AG09309 (cell line): ENCODE data around the gene MAS1.
A peak's percentile ranks its signal among the peaks of the same experiment; 100 is the strongest.

Experiments
- DNase-seq: peaks from one replicate; pipeline ENCODE4 v3.0.0-alpha.2; 2010; ENCODE audit warnings: low read depth
- H3K4me3 ChIP-seq: 2 replicates; pipeline ENCODE4 v1.5.1; 2011; ENCODE audit warnings: mild to moderate bottlenecking, low read depth, low read length, moderate library complexity; ENCODE audit not compliant: control insufficient read depth
- TF ChIP-seq, protein P1 (sequence below): IDR thresholded peaks from 2 replicates; pipeline ENCODE4 v1.5.1; 2011; ENCODE audit warnings: mild to moderate bottlenecking, low read depth, low read length, inconsistent platforms; ENCODE audit not compliant: insufficient read depth, control insufficient read depth; ENCODE audit errors: missing control alignments

The MAS1 gene

DNA sequence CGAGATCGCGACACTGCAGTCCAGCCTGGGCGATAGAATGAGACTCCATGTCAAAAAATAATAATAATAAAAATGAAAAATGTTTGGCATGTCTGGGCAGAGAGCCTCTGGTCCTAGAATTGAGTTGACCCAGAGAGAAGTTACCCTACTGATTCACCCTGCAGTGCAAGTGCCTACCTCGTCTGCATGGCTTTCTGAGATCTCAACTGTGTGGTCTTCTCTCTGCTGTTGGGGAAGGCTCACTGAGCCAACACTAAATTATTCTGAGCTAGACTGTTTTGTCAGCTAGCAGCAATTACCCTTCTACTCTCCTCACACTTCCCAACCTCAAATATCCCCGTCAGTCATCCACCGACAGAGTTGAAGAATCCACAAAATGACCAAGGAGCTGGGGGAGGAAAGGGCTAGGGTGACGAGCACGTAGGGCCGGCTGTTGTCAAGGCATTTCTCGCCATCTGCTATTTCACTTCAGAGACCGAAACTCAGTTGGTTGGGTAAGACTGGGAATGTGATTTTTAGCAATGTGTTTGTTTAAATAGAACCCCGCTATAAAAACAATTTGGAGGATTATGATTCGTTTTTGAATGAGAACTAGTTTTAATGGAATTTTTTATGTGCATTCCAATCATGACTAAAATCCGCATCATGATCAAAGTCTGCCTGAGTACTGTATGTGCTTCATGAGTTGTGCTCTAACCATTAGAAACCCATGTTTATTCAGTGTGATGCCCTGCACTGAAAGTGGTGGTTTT, 9.4 kb downstream of the MAS1 start:
- DNase-seq: peak; percentile 89
- TF ChIP-seq, protein P1, sequence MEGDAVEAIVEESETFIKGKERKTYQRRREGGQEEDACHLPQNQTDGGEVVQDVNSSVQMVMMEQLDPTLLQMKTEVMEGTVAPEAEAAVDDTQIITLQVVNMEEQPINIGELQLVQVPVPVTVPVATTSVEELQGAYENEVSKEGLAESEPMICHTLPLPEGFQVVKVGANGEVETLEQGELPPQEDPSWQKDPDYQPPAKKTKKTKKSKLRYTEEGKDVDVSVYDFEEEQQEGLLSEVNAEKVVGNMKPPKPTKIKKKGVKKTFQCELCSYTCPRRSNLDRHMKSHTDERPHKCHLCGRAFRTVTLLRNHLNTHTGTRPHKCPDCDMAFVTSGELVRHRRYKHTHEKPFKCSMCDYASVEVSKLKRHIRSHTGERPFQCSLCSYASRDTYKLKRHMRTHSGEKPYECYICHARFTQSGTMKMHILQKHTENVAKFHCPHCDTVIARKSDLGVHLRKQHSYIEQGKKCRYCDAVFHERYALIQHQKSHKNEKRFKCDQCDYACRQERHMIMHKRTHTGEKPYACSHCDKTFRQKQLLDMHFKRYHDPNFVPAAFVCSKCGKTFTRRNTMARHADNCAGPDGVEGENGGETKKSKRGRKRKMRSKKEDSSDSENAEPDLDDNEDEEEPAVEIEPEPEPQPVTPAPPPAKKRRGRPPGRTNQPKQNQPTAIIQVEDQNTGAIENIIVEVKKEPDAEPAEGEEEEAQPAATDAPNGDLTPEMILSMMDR: no peak
- peak overlapping the region; percentile 4; the same call in 1 of the 2 replicates for H3K4me3 ChIP-seq

GRCh38 chr6:159902620-159903019, 11.8 kb downstream of the MAS1 start:
- TF ChIP-seq, protein P1: no peak
- no peak for DNase-seq
- no peak overlapping the region for H3K4me3 ChIP-seq

DNA sequence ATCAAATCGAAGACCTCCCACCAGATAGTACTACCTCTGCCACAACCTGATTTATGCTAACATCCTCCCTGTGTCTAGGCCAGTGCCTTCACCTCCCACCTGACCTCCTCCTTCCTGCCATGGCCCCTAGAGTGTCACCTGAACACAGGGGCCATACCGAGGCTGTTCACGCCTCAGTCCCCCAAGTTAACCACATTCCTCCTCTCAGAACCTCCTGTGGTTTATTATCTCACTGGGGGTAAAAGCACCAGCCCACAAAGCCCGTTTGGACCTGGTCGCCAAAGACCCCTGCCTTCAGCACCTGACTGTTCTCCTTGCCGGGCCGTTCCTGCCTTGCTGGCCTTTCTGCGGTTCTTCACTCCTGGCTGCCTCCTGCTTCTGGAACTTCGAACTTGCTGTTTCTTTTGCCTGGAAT, 13.7 kb downstream of the MAS1 start:
- TF ChIP-seq, protein P1: no peak
- no peak overlapping the region for H3K4me3 ChIP-seq
- no peak for DNase-seq

GRCh38 chr6:159906400-159906799, 15.6 kb downstream of the MAS1 start:
- H3K4me3 ChIP-seq: no peak overlapping the region
- TF ChIP-seq, protein P1: no peak
- no peak for DNase-seq

DNA sequence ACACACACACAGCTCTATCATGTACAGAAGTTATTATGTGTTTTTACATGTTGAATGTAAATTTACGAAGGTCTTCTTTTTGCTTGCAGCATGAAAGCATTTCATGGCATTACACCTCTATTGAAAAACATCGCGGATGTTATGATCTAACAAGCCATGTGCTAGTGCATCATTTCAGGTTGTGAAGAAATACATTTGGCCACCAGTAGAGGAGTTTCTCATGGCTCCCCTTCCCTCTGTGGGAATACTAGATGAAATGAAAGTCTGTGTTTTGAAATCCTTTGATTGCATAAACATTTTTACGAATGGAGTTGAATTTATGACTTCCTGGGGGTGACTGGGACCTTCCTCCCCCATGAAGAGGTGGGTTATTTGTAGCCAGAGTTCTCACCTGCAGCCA, 17.7 kb downstream of the MAS1 start:
- DNase-seq: peak; percentile 70
- TF ChIP-seq, protein P1: no peak
- H3K4me3 ChIP-seq: no peak overlapping the region

- no peak for DNase-seq
- no peak overlapping the region for H3K4me3 ChIP-seq
- TF ChIP-seq, protein P1: no peak
Measured at GRCh38 chr6:159908979-159909378, 18.2 kb downstream of the MAS1 start.
